Measurements from ENCODE around the gene IDH3G. TPM values are rescaled to one million over a fixed set of nuclear protein-coding genes. Genes with fewer than 3 reads are reported as not detected.
"Not testable (repeated sequence)": the region's sequence is repeated elsewhere in the genome, so short reads cannot be mapped to it uniquely, and the experiment has no call there.

The IDH3G gene
- total RNA-seq, 1 experiment from 2014 or later = 43.2 TPM

GRCh38 chrX:153818571-153819383 is 24.6 kb upstream of the IDH3G start:
- Histone ChIP-seq H3K4ac (ENCODE audit: low read depth, low read length) (no peak overlapping the region), H4K8ac (replicated peaks; ENCODE audit: insufficient read length, low read depth, low read length) (no peak overlapping the region), H3K27me3 (ENCODE audit: insufficient read depth, low read length) (no peaks in the 10 kb centered on the region), H4K91ac (ENCODE audit: insufficient read length, low read depth, low read length) (no peak overlapping the region), H3K9me3 (ENCODE audit: control insufficient read depth, low read depth, low read length) (peaks cover 11% of the 10 kb centered on the region), H4K20me1 (ENCODE audit: control insufficient read depth, insufficient read depth, insufficient read length) (no peaks in the 10 kb centered on the region), H3K18ac (ENCODE audit: insufficient read length, low read depth, low read length) (peak overlapping the region; percentile 74), H2BK12ac (ENCODE audit: insufficient read length, low read depth, low read length) (no peak overlapping the region), H3K27ac (ENCODE audit: insufficient read length, low read depth, low read length) (no peak overlapping the region), H4K5ac (ENCODE audit: insufficient read length, low read depth, low read length) (no peak overlapping the region), H3K4me1 (ENCODE audit: insufficient read depth, low read length) (no peaks in the 10 kb centered on the region; the same call in 1 of the 2 replicates), H2BK15ac (ENCODE audit: low read depth, low read length) (no peak overlapping the region), H3K14ac (ENCODE audit: insufficient read depth, low read length) (peak overlapping the region; percentile 86; the same call in 1 of the 2 replicates), H3K79me1 (ENCODE audit: insufficient read depth, low read depth, low read length, poor library complexity, severe bottlenecking) (no peaks in the 10 kb centered on the region), H2AK5ac (ENCODE audit: insufficient read length, low read length) (no peak overlapping the region), H2BK20ac (ENCODE audit: low read depth, low read length, poor library complexity, severe bottlenecking) (no peak overlapping the region), H2BK120ac (ENCODE audit: low read depth, low read length, poor library complexity, severe bottlenecking) (no peak overlapping the region), H3K56ac (ENCODE audit: insufficient read length, low read depth, low read length) (no peak overlapping the region), H2AFZ (ENCODE audit: low read length) (no peak overlapping the region), H3K23ac (ENCODE audit: insufficient read length, low read depth, low read length) (no peak overlapping the region), H2BK5ac (ENCODE audit: insufficient read length, low read length) (no peak overlapping the region), H3K9ac (ENCODE audit: extremely low read depth, insufficient read length, low read length) (no peak overlapping the region), H3K23me2 (ENCODE audit: insufficient read length, low read depth, low read length, poor library complexity, severe bottlenecking) (no peaks in the 10 kb centered on the region), H3T11ph (ENCODE audit: low read length) (no peak overlapping the region), H3K4me2 (ENCODE audit: insufficient read depth, insufficient read length, low read length) (peak overlapping the region; percentile 37), H3K79me2 (ENCODE audit: insufficient read depth, low read length) (peaks cover 36% of the 10 kb centered on the region; the same call in 1 of the 2 replicates)
- Mint-ChIP-seq H3K9me3 (peaks cover 66 to 71% of the 10 kb centered on the region in 2 experiments), H3K27me3 (ENCODE audit: low read depth) (no peaks in the 10 kb centered on the region), H3K27ac (peak overlapping the region in 1 of 3 experiments; percentile 84; a peak in 1 of 7 replicates), H3K4me3 (peak overlapping the region; percentile 49 to 71), H3K4me1 (peaks cover 27 to 36% of the 10 kb centered on the region in 2 experiments), H3K36me3 (ENCODE audit: insufficient read depth in 1 of 3, low read depth in 3 of 3) (peaks cover 3 to 24% (median 21%) of the 10 kb centered on the region in 3 experiments; a peak in 6 of 7 replicates)
- no peak for TF ChIP-seq CTCF (conservative IDR thresholded peaks at IDR 0.05)
- DNase-seq = no peak
- no CpG with 5 or more reads among the region's 67 CpGs for WGBS (ENCODE audit: extremely low coverage, insufficient read length, low lambda C conversion rate)

GRCh38 chrX:153818064-153818463 is 23.9 kb upstream of the IDH3G start:
- H3K9ac ChIP-seq (ENCODE audit: extremely low read depth, insufficient read length, low read length); H2AK5ac ChIP-seq (ENCODE audit: insufficient read length, low read length); DNase-seq; H3K4me1 ChIP-seq (ENCODE audit: insufficient read depth, low read length); H4K20me1 ChIP-seq (ENCODE audit: control insufficient read depth, insufficient read depth, insufficient read length); H2BK5ac ChIP-seq (ENCODE audit: insufficient read length, low read length); H4K91ac ChIP-seq (ENCODE audit: insufficient read length, low read depth, low read length); H3K27me3 ChIP-seq (ENCODE audit: insufficient read depth, low read length); H2BK15ac ChIP-seq (ENCODE audit: low read depth, low read length); H3K18ac ChIP-seq (ENCODE audit: insufficient read length, low read depth, low read length); H2AFZ ChIP-seq (ENCODE audit: low read length); H4K8ac ChIP-seq (replicated peaks; ENCODE audit: insufficient read length, low read depth, low read length); H2BK120ac ChIP-seq (ENCODE audit: low read depth, low read length, poor library complexity, severe bottlenecking); H2BK20ac ChIP-seq (ENCODE audit: low read depth, low read length, poor library complexity, severe bottlenecking); H4K5ac ChIP-seq (ENCODE audit: insufficient read length, low read depth, low read length); H3K27ac ChIP-seq (ENCODE audit: insufficient read length, low read depth, low read length); H3K14ac ChIP-seq (ENCODE audit: insufficient read depth, low read length); H3K23me2 ChIP-seq (ENCODE audit: insufficient read length, low read depth, low read length, poor library complexity, severe bottlenecking); H3K4ac ChIP-seq (ENCODE audit: low read depth, low read length); H3K23ac ChIP-seq (ENCODE audit: insufficient read length, low read depth, low read length); H3K79me1 ChIP-seq (ENCODE audit: insufficient read depth, low read depth, low read length, poor library complexity, severe bottlenecking); H3K56ac ChIP-seq (ENCODE audit: insufficient read length, low read depth, low read length); H3K27ac Mint-ChIP-seq; H2BK12ac ChIP-seq (ENCODE audit: insufficient read length, low read depth, low read length); H3K4me2 ChIP-seq (ENCODE audit: insufficient read depth, insufficient read length, low read length); H3K27me3 Mint-ChIP-seq (ENCODE audit: low read depth); H3T11ph ChIP-seq (ENCODE audit: low read length): not testable (repeated sequence)
- Mint-ChIP-seq H3K4me3 (peak overlapping the region in 1 of 2 experiments; percentile 17; a peak in 2 of 5 replicates), H3K4me1 (peaks cover 31 to 41% of the 10 kb centered on the region in 2 experiments), H3K9me3 (peaks cover 69 to 71% of the 10 kb centered on the region in 2 experiments), H3K36me3 (ENCODE audit: insufficient read depth in 1 of 3, low read depth in 3 of 3) (peaks cover 0 to 24% (median 19%) of the 10 kb centered on the region in 3 experiments; a peak in 6 of 7 replicates)
- Histone ChIP-seq H3K9me3 (ENCODE audit: control insufficient read depth, low read depth, low read length) (peaks cover 11% of the 10 kb centered on the region), H3K79me2 (ENCODE audit: insufficient read depth, low read length) (peaks cover 34% of the 10 kb centered on the region; the same call in 1 of the 2 replicates)
- no CpG with 5 or more reads among the region's 9 CpGs for WGBS (ENCODE audit: extremely low coverage, insufficient read length, low lambda C conversion rate)

Data from H9 (cell line).